Thymus (tissue), 11 donors: ENCODE data around the gene TRMT44. TPM values are rescaled to one million over a fixed set of nuclear protein-coding genes. Genes with fewer than 3 reads are reported as not detected.
"Not testable (repeated sequence)": the region's sequence is repeated elsewhere in the genome, so short reads cannot be mapped to it uniquely, and the experiment has no call there.

ENCODE experiments used
- DNase-seq, 9 donors: peaks; one replicate each; pipeline ENCODE4 v3.0.0-alpha.2; 2013; ENCODE audit warnings: low spot score in 9 of 9, low read depth in 6 of 9, missing footprints in 1 of 9
- H3K27ac ChIP-seq, 2 donors: one replicate each; pipeline ENCODE4 v1.5.1; 2013; ENCODE audit warnings: control low read depth in 1 of 2, low read depth in 1 of 2, low read length in 1 of 2, mild to moderate bottlenecking in 1 of 2, moderate library complexity in 1 of 2
- H3K27me3 ChIP-seq, 2 donors: one replicate each; pipeline ENCODE4 v1.5.1; 2013; ENCODE audit warnings: low read length in 1 of 2; ENCODE audit not compliant: control insufficient read depth in 2 of 2, insufficient read depth in 1 of 2
- H3K36me3 ChIP-seq, 2 donors: one replicate each; pipeline ENCODE4 v1.5.1; 2013; ENCODE audit warnings: low read length in 1 of 2, mild to moderate bottlenecking in 1 of 2, moderate library complexity in 1 of 2; ENCODE audit not compliant: control insufficient read depth in 2 of 2, insufficient read depth in 2 of 2
- H3K4me1 ChIP-seq, 2 donors: one replicate each; pipeline ENCODE4 v1.5.1; 2013; ENCODE audit warnings: low read length in 2 of 2; ENCODE audit not compliant: control insufficient read depth in 2 of 2, insufficient read depth in 2 of 2
- H3K4me3 ChIP-seq, 2 donors: one replicate each; pipeline ENCODE4 v1.5.1; 2013; ENCODE audit warnings: low read length in 2 of 2, control low read depth in 1 of 2, mild to moderate bottlenecking in 1 of 2
- H3K9me3 ChIP-seq, 2 donors: one replicate each; pipeline ENCODE4 v1.5.1; 2013; ENCODE audit warnings: low read length in 1 of 2, mild to moderate bottlenecking in 1 of 2; ENCODE audit not compliant: control insufficient read depth in 2 of 2, insufficient read depth in 1 of 2
- WGBS: extraction: QIAGEN DNeasy Blood & Tissue Kit; methylation state at CpG from one replicate; pipeline ENCODE4 v1.1.7; 2013; 5-methylcytosine and 5-hydroxymethylcytosine counted together
- polyA plus RNA-seq: library from polyadenylated mRNA; stranded (reverse); fragments of 200-250 nt; gene quantifications from one replicate; pipeline ENCODE4 v1.2.3, GENCODE V29; 2013
- total RNA-seq: library from RNA; stranded (reverse); fragments of 120-200 nt; gene quantifications from one replicate; pipeline ENCODE4 v1.2.4, GENCODE V29; 2013
- donor health status: healthy.

TRMT44 gene
- total and polyA plus RNA-seq, 2 donors = 8.4 to 9.5 TPM

GRCh38 chr4:8480221-8480620 is 39.6 kb downstream of the TRMT44 start:
- Histone ChIP-seq H3K27me3 (no peaks in the 10 kb centered on the region), H3K9me3 (no peaks in the 10 kb centered on the region), H3K4me1 (no peaks in the 10 kb centered on the region), H3K27ac (no peak overlapping the region), H3K4me3 (no peak overlapping the region), H3K36me3 (peaks cover 5 to 23% of the 10 kb centered on the region in 2 donors)
- 97% methylated on average over 11 of the region's 11 CpGs for WGBS
- DNase-seq = no peak

GRCh38 chr4:8486643-8487042 is 46.1 kb downstream of the TRMT44 start:
- not testable (repeated sequence) for H3K27me3 ChIP-seq, H3K4me1 ChIP-seq, H3K27ac ChIP-seq, H3K9me3 ChIP-seq, H3K36me3 ChIP-seq, H3K4me3 ChIP-seq, DNase-seq
- WGBS = 85% methylated on average over 8 of the region's 9 CpGs

GRCh38 chr4:8488791-8489369 is 48.3 kb downstream of the TRMT44 start:
- Histone ChIP-seq H3K4me3 (no peak overlapping the region), H3K27ac (no peak overlapping the region), H3K27me3 (no peaks in the 10 kb centered on the region), H3K4me1 (no peaks in the 10 kb centered on the region), H3K9me3 (no peaks in the 10 kb centered on the region), H3K36me3 (no peaks in the 10 kb centered on the region)
- DNase-seq = no peak
- WGBS = 97% methylated on average over 5 of the region's 5 CpGs

GRCh38 chr4:8491478-8491877 is 50.9 kb downstream of the TRMT44 start:
- not testable (repeated sequence) for H3K36me3 ChIP-seq, H3K4me1 ChIP-seq, DNase-seq, H3K27ac ChIP-seq, H3K9me3 ChIP-seq, H3K4me3 ChIP-seq, H3K27me3 ChIP-seq
- 96% methylated on average over 23 of the region's 23 CpGs for WGBS

GRCh38 chr4:8492174-8492573 is 51.6 kb downstream of the TRMT44 start:
- H3K9me3 ChIP-seq = no peaks in the 10 kb centered on the region
- H3K4me3 ChIP-seq = no peak overlapping the region
- no peak for DNase-seq
- no peaks in the 10 kb centered on the region for H3K27me3 ChIP-seq
- WGBS = 94% methylated on average over 9 of the region's 9 CpGs
- no peak overlapping the region for H3K27ac ChIP-seq
- no peaks in the 10 kb centered on the region for H3K4me1 ChIP-seq
- no peaks in the 10 kb centered on the region for H3K36me3 ChIP-seq

GRCh38 chr4:8493484-8493883 is 52.9 kb downstream of the TRMT44 start:
- no peaks in the 10 kb centered on the region for H3K27me3 ChIP-seq
- no peak overlapping the region for H3K27ac ChIP-seq
- DNase-seq = no peak
- no peak overlapping the region for H3K4me3 ChIP-seq
- no peaks in the 10 kb centered on the region for H3K9me3 ChIP-seq
- no peaks in the 10 kb centered on the region for H3K36me3 ChIP-seq
- 96% methylated on average over 11 of the region's 11 CpGs for WGBS
- no peaks in the 10 kb centered on the region for H3K4me1 ChIP-seq

GRCh38 chr4:8494218-8494617 is 53.6 kb downstream of the TRMT44 start:
- 96% methylated on average over 3 of the region's 3 CpGs for WGBS
- H3K9me3 ChIP-seq = no peaks in the 10 kb centered on the region
- H3K4me3 ChIP-seq = no peak overlapping the region
- H3K36me3 ChIP-seq = no peaks in the 10 kb centered on the region
- no peak for DNase-seq
- H3K27me3 ChIP-seq = no peaks in the 10 kb centered on the region
- no peak overlapping the region for H3K27ac ChIP-seq
- no peaks in the 10 kb centered on the region for H3K4me1 ChIP-seq

- H3K9me3 ChIP-seq = no peaks in the 10 kb centered on the region
- WGBS = 93% methylated on average over 5 of the region's 5 CpGs
Observed at GRCh38 chr4:8494983-8495548, 54.5 kb downstream of the TRMT44 start.

GRCh38 chr4:8495803-8496202 is 55.2 kb downstream of the TRMT44 start:
- Histone ChIP-seq H3K27ac (no peak overlapping the region), H3K9me3 (no peaks in the 10 kb centered on the region), H3K4me1 (no peaks in the 10 kb centered on the region), H3K36me3 (no peaks in the 10 kb centered on the region), H3K27me3 (no peaks in the 10 kb centered on the region), H3K4me3 (no peak overlapping the region)
- WGBS = 95% methylated on average over 3 of the region's 3 CpGs
- no peak for DNase-seq

More at GRCh38 chr4:8494983-8495548, 54.5 kb downstream of the TRMT44 start:
- Histone ChIP-seq H3K4me1 (no peaks in the 10 kb centered on the region), H3K36me3 (no peaks in the 10 kb centered on the region), H3K27me3 (no peaks in the 10 kb centered on the region), H3K27ac (no peak overlapping the region), H3K4me3 (no peak overlapping the region)
- no peak for DNase-seq
